GM18861 (cell line): Measurements from ENCODE around the gene CARMIL1.

Source experiments
- ATAC-seq: cut with Tn5 transposase; IDR thresholded peaks from one replicate; pipeline ENCODE4 v1.9.1; 2021; ENCODE audit not compliant: unreplicated experiment

Gene CARMIL1

DNA sequence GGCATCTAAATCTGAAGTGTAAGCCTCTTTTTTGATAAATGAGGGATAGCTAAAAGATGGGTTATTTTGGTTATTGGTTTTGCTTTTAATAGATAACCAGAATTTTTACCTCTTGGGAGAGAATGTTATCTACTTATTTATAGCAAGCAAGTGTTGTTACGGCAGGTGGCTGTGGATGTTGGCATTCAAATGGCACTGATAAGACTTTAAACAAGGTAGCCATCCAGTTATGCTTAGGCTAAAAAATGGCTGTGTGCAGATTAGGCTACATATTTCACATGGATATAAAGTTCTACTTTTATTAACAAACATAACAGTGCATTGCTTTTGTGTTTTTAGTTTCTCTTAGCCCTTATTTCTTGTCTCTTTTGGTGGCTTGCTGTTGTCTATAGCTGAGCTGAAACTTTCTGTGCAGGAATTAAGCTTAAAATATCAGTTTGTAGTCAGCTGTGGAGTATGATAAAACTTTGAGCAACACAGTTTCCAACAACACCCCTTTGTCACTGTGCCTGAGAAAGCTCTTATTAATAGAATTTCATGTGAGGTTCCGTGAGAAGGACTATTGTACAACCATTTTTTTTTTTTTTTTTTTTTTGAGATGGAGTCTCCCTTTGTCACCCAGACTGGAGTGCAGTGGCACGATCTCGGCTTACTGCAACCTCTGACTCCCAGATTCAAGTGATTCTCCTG lies 28.8 kb downstream of the CARMIL1 start:
- ATAC-seq: no peak

DNA sequence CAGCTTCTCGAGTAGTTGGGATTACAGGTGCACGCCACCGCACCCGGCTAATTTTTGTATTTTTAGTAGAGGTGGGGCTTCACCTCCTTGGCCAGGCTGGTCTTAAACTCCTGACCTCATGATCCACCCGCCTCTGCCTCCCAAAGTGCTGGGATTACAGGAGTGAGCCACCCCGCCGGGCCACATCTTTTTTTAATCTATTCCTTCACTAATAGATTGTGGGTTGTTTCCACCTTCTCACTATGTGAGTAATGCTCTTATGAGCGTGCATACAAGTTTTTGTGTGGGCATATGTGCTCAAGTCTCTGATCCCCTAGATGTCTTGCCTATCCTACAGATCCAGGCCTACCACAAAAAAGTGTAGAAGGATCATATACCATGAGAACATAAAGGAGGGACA lies 30.7 kb downstream of the CARMIL1 start:
- no peak for ATAC-seq

DNA sequence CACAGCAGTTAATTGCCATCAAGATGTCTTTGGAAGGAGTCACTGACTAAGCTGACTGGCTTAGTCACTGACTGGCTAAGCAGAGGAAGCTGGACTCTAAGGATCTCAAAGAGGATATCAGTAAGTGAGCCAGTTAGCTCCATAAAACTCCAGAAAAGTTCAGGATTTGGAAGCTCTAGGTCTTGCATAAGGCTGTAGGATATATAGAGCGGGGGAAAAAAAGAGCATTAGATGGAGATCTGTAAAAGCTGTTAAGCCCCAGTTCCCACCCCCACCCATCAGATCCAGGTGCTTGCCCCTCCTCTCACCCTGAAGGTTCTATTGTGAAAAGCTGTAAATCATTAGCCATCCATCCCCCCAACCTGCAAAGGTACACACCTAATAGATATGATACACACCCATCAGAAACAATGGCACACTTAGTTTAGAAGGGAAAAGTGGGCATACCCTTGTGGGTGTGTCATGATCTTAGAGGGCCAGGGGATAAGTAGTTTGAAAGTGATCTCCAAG lies 32.2 kb downstream of the CARMIL1 start:
- ATAC-seq: no peak

DNA sequence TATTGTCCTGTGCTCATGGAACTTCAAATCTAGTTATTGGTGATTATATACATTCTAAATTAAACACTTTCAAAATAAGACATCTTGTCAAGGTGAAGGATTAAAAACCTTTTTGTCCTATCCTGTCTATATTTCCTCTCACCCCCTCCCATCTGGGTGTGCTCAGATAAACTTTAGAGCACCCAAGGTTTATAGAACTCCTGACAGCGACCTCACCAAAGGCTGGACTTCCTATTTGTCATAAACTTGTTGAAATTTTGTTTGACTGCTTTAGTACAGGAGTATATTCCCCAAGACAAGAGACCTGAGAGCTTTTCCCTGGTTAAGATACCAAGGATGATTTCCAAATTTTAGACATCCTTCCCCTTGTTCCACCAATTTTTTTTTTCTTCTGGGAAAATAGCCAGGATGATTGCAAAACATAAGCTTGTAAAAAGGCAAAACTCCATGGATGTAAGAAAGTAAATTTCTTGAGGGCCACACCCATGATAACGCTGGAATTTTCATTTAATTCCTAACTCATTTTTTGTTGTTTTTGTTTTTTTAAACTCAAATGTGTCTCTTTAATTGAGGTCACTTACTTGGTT lies 33.0 kb downstream of the CARMIL1 start:
- no peak for ATAC-seq

DNA sequence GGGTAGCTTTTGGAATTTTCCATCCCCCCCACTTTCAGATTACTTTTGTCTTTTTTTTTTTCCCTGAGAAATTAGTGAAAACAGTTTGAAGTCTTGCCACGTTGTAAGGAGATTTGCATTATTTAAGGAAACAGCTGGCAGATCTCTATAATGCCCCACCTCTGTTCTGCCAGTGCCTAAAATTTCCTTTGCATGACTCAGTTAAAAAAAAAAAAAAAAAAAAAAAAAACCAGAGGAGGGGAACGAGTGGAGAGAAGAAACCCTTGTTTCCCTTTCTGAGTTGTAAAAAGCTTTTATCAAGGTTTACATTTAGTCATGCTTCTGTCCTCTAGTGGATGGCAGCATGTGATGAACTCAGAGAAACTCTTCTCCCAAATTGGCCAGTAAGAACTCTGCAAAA lies 33.5 kb downstream of the CARMIL1 start:
- no peak for ATAC-seq

DNA sequence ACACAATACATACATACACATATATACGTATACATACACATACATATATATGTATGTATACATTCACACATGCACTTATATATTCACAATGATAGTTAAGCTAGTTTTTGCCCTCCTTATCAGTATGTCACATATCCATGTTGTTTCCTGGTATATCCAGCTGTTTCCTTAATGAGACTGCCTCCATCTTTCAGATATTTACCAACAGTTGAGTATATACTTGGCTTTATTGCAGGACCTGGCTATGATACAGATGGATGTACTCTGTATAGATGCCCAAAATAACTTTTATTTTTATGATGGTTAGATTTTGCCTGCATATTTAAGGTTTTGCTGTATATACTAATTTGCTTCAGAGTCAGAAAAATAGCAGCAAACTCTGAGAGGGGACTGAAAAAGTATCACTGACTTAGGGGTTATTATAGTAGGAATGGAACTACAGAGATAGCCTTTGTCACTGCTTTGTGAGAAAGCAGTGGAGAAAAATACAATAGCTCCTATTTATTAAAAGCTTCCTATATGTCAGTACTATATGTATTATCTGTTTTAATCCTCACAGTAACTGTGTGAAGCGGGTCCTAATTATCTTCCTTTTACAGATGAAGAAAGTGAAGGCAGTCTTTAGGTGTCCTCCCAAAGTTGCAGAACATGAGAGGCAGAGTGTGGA lies 35.5 kb downstream of the CARMIL1 start:
- no peak for ATAC-seq

DNA sequence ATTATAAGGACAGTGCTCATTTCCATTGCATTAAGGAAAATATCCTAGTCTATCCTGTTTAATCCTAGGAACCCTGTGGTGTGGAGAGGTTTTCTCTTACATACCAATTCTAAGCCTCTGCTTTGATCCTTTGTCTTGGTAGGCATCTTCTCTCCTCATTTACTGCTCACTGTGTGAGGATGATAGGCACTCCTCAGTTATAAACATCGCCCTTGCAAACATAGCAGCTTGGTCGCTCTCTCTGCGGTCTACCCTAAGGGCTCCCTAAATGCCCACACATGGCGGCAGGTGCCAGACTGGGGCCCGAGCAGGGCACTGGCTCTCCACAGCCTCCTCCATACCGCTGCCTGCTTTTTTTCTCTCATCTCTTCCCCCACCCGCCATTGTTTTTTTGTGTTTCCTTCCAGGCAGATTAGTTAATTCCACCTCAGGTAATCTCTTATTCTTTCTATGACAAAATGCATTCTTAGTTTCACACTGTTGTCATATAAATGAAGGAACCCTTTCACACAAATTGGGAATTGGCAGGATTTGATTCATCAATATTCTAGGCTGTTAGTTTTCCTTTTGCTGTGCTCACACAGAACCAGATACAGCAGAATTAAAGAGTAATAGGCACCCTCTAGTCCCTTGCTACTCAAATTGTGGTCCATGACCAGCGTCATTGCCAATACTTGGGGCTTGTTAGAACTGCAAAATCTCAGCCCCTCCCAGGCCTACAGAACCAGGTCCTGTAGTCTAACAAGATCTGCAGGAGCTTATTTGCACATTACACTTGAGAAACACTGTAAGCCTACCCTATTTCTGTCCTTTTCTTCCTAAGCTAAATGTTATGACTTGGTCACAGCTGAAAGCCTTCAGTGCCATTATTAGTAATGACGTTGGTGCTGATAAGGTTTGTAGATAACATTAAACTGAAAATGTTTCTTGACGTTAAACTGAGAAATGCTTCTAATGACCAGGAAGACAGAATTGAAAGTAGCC lies 36.3 kb downstream of the CARMIL1 start:
- peak; percentile 67 for ATAC-seq

DNA sequence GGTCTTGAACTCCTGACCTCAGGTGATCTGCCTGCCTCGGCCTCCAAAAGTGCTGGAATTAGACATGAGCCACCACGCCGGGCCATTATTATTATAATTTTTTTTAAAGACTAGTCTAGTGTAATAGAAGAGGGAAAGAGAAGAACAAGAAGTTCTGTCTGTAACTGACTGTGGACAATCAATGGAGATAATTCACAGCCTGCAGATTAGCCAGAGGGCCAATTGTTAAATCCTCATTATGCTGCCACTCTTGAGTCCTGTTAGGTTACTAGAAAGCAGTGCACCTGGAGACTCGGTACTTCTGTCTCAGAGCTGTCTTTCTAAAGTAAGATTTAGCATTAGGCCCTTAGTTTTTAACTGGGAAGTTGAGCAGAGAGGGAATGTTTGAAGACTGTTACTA lies 37.5 kb downstream of the CARMIL1 start:
- no peak for ATAC-seq

DNA sequence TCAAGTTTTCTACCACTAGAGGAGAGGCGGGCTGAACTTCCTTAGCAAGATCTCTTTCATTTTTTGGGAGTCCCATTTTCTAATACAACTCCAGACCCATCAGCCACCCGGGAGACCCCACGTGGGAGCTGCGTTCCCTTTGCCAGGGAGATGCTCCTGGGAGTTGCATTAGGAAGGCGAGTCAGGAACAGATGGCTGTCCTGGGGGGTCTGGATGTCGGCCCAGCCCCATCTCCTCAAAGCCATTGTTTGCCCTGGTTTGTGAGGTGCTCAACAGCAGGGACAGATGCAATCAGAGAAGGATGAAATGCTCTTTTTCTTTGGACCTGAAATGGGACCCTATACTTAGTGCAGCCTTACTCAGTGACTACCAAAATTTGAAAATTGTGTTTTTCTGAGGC lies 39.4 kb downstream of the CARMIL1 start:
- ATAC-seq: no peak

DNA sequence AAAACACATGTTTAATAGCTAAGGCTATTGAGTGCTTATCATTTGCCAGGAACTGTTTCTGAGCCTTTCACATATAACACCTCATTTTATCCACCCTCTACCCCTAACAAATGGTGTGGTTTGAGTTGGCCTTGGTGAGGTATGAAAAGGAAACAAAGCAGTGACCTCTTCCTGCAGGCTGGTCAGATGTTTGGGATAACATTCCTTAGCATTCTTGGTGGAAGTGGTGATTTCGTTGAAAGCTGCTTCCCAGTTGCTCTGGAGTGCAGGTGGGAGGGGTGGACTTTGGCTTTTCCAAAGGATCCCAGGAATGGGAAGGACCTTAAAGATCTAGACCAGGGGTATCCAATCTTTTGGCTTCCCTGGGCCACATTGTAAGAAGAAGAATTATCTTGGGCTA lies 41.3 kb downstream of the CARMIL1 start:
- ATAC-seq: no peak

DNA sequence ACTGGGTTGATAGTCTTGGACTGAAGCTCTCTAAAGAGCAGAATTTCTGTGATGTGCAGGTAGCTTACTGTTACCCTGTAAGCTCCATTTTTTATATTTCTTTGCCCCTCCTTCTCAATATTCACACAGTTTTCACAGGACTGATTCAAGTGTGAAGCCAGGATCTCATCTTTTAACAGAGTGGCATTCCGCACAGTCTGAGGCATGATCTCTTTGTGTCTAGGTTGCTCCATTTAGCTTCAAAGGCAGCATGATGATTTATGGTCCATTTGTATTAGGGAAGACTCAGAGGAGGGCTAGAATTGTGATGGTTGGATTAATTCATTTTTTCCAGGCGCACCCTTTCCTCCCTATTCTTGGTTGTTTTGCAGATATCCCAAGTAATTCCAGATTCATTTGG lies 43.5 kb downstream of the CARMIL1 start:
- no peak for ATAC-seq

DNA sequence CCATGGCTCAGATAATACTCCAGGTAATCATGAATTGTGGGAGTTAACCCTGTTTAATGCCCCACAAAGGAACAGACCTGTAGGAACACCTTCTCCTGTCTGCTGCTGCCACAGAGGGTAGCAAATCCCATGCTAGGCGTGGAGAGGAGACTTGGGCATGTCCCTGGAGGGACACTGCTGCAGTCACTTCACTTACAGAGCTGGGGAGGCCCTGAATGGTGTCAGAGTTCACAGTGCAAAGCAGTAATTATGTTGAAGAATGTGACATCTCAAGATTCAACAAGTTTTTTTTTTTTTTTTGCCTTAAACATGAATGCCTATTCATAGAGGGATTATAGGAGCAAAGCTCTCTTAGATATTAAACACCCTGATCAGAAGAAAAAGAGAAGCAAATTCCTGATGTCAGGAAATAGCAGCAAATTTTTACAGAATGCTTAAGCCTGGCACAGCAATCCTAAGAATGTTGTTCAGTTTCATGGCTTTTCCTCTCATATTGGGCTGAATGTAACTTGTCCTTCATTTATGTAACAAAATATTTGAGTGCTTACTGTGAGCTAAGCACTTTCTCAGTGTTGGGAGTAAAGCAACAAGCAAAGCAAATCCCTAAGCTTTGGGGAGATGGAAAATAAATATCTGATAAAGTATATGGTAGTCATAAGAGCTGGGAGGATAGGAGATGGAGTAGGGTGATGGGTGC lies 45.0 kb downstream of the CARMIL1 start:
- no peak for ATAC-seq

DNA sequence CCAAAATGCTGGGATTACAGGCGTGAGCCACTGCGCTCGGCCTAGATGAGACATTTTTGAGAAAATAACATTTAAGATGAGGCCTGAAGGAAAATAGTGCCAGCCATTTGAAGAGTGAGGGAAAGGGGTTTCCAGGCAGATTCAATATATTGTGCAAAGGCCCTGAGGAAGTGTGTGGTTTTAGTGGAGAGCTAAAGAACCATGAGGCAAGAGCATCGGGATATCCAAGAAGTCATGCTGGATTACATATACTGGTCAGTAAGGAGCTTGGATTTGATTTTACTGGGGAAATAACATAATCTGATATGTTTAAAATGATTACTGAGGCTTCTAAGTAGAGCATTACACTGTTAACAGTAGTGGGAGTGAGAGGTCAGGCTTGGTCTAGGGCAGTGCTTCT lies 47.0 kb downstream of the CARMIL1 start:
- ATAC-seq: no peak

DNA sequence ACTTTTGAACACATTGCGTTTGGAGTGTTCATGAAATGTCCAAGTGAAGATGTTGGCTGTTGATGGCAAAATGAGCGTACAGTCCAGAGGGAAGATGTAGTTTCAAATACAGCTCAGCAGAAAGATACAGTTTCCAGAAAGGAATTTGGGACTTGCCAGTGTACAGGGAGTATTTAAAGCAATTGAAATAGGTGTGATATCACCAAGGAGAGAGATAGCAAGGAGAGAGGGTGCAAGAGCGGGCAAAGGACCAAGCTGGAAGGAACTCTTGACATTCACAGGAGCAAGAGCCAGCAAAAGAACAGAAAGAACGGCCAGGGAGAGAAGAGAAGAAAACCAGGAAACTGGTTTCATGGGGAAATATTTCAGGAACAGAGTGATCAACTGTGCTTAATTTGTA lies 47.8 kb downstream of the CARMIL1 start:
- ATAC-seq: no peak

DNA sequence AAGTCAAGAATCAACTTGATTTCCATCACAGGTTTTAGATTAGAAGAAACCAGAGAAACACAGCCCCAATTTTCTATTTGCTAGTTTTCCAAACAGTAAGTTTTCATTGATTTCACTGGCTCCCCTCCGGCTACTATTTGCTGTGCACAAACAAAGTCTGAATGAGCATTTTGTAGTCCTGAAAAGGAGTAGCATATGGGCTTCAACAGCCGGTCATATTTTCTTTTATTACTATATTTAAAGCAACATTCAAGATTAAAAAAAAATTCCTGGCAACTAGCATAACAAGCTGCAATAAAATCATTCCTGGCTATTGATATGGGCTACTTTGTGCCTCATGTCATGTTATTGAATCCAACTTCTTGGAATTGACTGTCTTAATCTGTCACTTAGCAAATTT lies 48.3 kb downstream of the CARMIL1 start:
- ATAC-seq: no peak

DNA sequence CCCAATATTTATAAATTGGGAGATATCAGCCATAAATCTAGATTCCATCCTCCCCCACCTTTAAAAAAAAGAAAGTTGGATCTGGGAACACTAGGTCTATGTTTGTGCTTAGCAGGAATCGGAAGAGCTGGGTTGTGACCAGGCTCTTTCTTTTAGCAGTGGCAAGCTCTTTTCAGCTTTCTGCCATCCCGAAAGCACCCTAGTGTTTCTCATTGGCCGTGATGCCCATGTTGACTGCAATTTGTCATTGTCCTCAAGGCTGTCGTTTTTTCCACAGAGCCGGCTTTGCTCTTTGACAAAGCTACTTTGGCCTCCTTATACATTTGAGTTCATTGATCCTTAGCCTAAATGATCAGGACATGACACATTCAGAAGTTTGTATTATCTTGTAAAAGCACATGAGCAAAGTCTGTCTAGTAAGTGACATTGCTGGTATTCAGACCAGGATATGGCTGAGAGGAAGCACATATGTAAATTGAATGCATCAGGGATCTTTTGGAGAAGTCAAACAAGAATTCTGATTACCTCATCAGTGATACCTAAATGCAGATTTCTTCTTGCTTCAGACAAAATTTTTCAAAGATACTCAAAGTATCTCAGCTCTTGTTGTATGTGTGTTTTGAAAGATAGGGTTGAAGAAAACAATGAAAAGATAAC lies 50.1 kb downstream of the CARMIL1 start:
- no peak for ATAC-seq

DNA sequence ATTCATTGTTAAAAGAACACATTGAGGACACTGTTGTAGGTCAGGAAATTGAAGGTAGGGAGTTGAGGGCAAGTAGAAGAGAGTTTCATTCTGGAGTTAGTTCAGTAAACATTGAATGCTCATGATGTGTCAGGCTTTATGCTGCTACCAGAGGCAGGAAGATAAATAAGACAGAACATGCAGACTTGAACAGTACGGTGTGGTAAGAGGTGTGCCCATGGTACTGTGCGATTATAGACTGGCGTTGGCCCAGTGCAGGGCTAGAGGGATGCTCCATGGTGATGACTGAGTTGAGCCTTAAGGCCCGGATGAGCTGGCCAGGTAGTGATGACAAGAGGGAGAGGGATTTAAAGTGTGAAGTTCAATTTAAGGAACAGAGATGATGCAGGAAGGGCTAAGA lies 50.8 kb downstream of the CARMIL1 start:
- ATAC-seq: no peak

DNA sequence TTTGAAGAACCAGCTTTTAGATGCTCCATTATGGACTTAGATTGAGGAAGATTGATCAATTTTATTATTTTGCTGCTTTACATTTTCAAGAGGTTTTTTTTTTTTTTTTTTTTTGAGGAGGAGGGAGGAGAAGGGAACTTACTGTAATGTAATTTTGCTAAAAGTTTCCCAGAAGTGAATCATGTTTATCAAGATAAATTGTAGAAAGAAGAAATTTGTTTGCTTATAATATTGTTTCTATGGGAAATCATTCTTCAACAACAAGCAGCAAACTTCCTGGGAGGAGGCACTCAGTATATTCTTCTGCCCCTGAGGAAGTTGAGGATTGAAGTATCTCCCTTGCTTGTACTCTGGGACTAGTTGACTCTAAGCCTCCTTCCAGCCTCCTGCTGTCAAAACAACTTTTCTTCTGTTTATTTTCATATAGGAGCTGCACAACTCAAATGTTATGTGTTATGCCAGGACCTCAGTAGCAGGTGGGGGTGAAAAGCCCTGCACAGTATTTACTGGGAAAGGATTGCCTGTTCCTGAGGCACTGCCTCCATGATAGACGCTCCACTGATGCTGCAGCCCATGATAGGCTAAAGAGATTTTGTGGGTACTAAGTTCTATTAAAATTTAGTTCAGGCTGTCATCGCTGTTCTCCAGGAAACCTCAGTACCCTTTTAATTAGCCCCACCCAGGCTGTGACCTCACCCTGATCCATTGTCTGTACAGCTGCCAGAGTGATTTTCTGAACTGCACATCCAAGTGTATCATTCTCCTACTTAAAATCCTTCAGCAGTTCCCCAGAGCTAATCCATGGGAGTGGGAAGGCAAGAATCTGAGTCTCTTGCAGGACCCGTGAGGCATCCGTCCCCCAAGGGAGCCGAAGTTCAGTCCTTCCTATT lies 51.9 kb downstream of the CARMIL1 start:
- no peak for ATAC-seq

DNA sequence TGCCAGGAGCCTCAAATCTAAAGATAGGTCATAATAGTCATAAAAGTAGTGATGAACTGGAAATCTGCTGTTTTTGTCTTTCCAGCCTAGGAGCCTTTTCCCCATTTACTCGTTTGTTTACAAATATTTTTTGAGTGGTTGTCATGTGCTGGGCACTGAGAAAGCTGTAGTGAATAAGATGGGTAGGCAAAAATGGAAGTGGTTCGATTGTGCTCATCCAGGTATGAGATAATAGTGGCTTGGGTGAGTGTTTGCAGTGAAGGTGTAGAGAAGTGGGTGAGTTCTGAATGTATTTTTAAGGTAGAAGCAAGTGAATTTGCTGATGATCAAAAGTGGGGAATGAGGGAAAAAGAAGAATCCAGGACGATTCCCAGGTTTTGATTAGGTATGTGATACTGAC lies 53.0 kb downstream of the CARMIL1 start:
- no peak for ATAC-seq
